GM19023 (cell line): Measurements from ENCODE around the gene SENP8.
"Not testable (repeated sequence)": the region's sequence is repeated elsewhere in the genome, so short reads cannot be mapped to it uniquely, and the experiment has no call there.

Experiments
- ATAC-seq: cut with Tn5 transposase; IDR thresholded peaks from one replicate; pipeline ENCODE4 v1.9.1; 2021; ENCODE audit warnings: mild to moderate bottlenecking, moderate library complexity; ENCODE audit not compliant: unreplicated experiment

The SENP8 gene

GRCh38 chr15:72118017-72118978, at the start of gene SENP8, which contains the start of gene MYO9A:
Gene SENP8 (plus strand): TSS chr15:72118403. CDS start chr15:72139624, 21,221 bp downstream.
Gene MYO9A (minus strand): TSS chr15:72118150. CDS start chr15:72046563, 71,587 bp downstream.
- peak; percentile 62 for ATAC-seq

DNA sequence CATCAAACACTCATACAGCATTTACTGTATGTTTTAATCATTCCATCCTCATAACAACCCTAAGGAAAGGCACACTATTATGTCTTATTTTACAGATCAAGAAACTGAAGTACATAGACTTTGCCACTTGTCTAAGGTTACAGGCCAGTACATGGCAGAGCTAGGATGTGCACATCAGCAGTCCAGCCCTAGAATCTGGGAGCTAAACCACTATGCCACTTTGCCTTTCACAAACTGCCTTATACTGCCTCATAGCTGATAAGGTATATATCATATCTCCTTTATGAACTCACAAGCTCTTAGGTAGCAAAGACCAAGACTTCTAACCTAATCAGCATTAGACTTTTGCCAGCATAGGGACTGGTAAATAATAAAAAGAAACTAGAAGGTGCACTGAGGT, 49.3 kb upstream of the SENP8 start:
- ATAC-seq: no peak

GRCh38 chr15:72070817-72071447, 47.3 kb upstream of the SENP8 start:
- ATAC-seq: no peak

DNA sequence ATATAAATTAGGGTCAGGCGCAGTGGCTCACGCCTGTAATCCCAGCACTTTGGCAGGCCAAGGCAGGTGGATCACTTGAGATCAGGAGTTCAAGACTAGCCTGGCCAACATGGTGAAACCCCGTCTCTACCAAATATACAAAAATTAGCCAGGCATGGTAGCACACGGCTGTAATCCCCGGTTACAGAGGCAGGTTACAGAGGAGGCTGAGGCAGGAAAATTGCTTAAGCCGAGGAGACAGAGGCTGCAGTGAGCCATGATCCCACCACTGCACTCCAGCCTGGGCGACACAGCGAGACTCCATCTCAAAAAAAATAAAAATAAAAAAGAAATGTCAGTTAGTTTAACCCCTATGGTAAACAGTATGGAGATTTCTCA, 46.8 kb upstream of the SENP8 start:
- ATAC-seq: not testable (repeated sequence)

DNA sequence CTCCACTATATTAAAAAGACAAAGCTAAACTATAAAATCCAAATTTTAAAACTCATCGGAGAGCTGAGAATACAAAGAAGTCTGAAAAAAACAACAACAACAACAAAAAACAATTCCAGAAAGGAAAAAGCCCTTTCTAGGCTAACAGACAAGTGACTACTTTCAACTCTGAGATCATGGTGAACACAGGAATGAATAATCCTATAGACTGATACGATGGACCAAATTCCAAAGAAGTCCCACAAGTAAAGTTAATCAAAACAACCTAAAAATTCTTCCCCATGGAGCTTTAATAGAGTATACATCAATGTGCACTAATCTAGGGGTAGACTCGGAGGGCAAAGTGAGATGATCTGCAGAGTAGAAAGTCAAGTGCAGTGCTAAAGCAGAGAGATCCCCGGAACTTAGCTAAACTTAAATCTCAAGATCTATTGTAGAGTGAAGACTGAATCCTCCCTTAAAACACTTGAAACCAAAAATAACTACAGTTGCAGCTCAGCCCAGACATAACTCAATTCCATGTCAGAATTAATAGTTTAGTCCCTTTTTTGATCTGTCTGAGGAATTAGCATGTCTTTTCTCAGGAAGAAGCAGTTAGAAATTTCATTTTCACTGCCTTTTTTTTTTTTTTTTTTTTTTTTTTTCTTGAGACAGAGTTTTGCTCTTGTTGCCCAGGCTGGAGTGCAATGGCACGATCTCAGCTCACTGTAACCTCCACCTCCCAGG, 43.7 kb upstream of the SENP8 start:
- no peak for ATAC-seq

DNA sequence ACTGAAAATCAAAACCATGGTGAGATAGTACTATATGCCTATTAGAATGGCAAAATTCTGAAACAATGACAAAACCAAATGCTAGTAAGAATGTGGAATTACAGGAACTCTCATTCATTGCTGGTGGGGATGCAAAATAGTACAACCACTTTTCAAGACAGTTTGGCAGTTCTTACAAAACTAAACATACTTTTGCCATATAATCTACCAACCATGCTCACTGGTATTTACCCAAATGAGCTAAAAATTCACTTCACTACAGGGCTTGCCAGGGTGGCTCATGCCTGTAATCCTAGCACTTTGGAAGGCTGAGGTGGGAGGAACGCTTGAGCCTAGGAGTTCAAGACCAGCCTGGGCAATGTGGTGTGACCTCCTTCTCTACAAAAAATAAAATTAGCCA, 40.3 kb upstream of the SENP8 start:
- ATAC-seq: no peak

DNA sequence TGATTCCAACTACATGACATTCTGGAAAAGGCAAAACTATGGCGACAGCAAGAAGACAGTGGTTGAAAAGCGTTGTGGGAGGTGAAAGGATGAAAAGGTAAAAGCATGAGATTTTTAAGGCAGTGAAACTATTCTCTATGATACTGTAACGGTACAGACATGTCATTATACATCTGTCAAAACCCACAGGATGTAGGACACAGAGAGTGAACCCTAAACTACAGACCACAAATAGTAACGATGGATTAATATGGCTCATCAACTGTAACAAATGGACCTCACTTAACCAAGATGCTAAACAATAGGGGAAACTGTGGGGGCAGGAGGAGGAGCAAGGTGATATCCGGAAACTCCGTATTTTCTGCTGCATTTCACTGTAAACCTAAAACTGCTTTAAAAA, 39.3 kb upstream of the SENP8 start:
- ATAC-seq: no peak

DNA sequence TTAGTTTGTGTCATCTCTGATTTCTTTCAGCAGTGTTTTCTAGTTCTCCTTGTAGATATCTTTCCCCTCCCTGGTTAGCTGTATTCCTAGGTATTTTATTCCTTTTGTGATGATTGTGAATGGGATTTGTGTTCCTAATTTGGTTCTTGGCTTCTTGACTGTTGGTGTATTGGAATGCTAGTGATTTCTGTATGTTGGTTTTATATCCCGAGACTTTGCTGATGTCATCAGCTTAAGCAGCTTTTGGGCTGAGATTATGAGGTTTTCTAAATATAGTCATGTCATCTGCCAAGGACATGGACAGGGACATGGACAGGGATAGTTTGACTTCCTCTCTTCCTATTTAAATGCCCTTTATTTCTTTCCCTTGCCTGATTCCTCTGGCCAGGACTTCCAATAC, 36.0 kb upstream of the SENP8 start:
- no peak for ATAC-seq

DNA sequence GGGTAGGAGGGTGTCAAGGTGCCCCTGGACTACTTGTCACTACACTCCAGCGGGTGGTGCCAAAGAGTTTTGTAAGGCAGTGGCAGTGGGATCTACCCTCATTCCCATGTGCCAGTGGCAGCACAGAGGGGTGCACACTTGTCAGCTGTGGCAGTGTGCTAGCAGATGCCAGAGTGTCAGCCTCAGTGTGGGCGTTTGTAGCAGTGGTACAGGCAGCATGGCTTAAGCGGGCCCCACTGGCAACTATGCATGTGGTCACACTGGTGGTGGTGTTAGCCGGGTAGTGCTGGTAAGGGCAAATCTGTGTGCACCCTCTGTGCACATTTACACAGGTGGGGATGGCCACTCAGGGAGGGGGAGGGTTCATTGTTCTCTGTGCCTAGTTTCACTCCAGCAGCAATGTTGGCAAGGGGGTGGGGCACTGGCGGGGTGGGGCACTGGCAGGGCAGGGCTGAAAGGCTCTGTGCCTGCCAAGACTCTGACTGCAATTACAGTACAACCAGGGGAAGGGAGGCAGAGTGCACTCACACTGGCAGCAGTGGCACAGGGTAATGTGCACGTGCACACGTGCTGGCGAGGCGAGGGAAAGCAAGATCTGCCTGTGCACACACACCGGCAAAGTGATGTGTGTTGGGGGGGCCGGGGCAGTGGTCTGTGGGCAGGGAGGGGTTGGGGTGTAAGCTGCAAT, 32.0 kb upstream of the SENP8 start:
- ATAC-seq: no peak

GRCh38 chr15:72086920-72087648, 31.1 kb upstream of the SENP8 start:
- no peak for ATAC-seq

DNA sequence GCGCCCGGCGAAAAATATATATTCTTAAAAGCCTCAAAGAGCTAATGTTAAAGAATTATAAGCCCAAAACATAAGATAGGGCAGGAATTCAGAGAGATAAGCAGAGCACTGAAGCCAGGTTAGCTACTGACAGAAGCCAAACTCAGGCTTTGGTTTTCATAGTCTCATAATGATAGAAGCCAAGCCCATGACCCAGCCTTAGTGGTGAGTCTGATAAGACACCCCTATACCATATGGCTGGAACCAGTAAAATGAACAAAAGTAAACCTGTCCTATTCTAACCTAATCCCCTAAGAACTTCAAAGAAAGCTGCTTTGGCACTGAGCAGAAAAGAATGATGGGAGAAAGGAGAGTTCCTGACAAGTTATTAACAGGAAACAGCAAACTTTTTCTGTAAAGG, 26.2 kb upstream of the SENP8 start:
- no peak for ATAC-seq

DNA sequence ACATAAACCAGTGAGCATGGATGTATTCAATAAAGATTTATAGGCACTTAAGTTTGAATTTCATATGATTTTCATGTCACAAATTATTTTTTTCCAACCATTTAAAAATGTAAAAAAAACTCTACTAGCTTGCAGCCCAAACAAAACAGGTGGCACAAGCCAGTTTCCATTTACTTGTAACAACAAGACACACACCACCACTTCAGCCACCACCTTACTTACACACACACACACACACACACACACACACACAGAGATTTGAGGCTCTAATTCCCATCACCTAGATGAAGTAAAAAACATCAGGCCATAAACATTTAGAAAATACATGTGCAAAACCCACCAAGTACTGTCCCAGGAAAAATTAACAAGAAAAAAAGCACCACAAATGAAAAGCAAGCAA, 25.5 kb upstream of the SENP8 start:
- no peak for ATAC-seq

GRCh38 chr15:72096796-72097195, 21.4 kb upstream of the SENP8 start:
- ATAC-seq: no peak

- ATAC-seq: no peak
Observed at GRCh38 chr15:72098040-72098439, 20.2 kb upstream of the SENP8 start.

- ATAC-seq: no peak
Observed at GRCh38 chr15:72099155-72099554, 19.0 kb upstream of the SENP8 start.

- not testable (repeated sequence) for ATAC-seq
Observed at GRCh38 chr15:72100551-72100950, 17.7 kb upstream of the SENP8 start.

GRCh38 chr15:72105111-72105510, 13.1 kb upstream of the SENP8 start:
- no peak for ATAC-seq

DNA sequence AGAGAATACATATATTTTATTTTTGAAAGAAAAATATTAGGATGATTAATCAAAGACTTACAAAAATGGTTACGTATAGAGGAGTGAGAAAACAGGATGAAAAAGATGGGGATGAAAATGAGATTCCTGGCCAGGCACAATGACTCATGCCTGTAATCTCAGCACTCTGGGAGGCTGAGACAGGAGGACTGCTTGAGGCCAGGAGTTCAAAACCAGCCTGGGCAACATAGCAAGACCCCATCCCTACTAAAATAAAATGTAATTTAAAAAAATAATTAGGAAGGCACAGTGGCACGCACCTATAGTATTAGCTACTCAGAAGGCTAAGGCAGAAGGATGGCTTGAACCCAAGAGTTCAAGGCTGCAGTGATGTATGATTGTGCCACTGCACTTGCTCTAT, 12.1 kb upstream of the SENP8 start:
- ATAC-seq: no peak

- no peak for ATAC-seq
Observed at GRCh38 chr15:72110355-72110754, 7.8 kb upstream of the SENP8 start.

GRCh38 chr15:72112116-72112515, 6.1 kb upstream of the SENP8 start:
- ATAC-seq: no peak
